GM18909 (cell line): ENCODE measurements around the gene CENPP.

Source experiments
- ATAC-seq: cut with Tn5 transposase; IDR thresholded peaks from one replicate; pipeline ENCODE4 v1.9.1; 2021; ENCODE audit warnings: mild to moderate bottlenecking; ENCODE audit not compliant: unreplicated experiment, poor library complexity

Gene CENPP

GRCh38 chr9:92527832-92528521 lies 202.2 kb downstream of the CENPP start:
- no peak for ATAC-seq

GRCh38 chr9:92528522-92528849 lies 202.7 kb downstream of the CENPP start:
- ATAC-seq, result no peak

DNA sequence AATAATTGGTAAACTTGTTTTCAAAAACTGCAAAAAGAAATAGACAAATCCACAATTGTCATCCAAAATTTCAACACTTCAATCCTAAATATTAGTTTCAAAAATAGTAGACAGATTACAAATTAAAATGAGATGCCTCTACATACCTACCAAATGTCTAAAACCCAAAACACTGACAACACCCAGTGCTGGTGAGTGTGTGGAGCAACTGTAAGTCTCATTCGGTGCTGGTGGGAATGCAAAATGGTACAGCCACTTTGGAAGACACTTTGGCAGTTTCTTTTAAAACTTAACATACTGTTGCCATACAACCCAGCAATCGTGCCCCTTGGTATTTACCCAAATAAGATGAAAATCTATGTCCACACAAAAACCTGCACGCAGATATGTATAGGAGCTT lies 203.4 kb downstream of the CENPP start:
- no peak for ATAC-seq

DNA sequence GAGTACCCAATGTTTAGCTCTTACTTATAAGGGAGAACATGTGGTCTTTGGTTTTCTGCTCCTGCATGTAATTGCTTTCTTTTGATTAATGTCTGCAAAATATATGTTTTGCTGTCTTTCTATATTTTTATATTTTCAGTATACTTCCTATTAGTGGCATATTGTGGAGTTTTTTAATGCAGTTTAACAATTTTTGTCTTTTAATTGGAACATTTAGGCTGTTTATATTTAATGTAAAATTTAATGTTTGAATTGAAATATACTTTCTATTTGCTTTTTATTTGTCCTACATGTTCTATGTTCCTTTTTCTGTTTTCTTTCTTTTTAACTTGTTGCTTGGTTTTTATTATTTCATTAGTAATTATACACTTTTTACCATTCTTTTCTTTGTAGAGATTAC lies 205.1 kb downstream of the CENPP start:
- no peak for ATAC-seq

GRCh38 chr9:92534204-92534603 lies 208.5 kb downstream of the CENPP start:
- no peak for ATAC-seq

DNA sequence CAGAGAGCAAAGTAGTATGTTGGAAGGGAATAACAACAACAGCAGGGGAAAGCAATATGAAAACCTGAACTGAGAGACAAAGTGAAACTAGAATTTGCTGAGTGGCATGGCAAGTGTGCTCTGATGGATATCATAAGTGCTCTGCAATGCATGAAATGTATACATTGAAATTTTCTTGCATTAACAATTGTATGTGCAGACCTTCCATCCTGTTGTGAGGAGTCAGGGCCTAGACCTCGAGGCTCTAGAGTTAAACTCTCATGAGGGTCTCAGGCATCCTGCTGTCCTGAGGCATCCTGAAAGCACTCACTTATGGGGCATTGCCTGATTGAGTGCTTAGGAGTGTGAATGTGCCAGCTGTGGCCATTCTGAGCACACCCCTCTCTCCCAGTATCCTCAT lies 208.9 kb downstream of the CENPP start:
- no peak for ATAC-seq

- ATAC-seq, result no peak
These were observed 210.4 kb downstream of the CENPP start, which contains the start of gene ECM2 for GRCh38 chr9:92535940-92536850. ECM2 (minus strand) TSS chr9:92535990; CDS start chr9:92522866, 13,124 bp downstream.

DNA sequence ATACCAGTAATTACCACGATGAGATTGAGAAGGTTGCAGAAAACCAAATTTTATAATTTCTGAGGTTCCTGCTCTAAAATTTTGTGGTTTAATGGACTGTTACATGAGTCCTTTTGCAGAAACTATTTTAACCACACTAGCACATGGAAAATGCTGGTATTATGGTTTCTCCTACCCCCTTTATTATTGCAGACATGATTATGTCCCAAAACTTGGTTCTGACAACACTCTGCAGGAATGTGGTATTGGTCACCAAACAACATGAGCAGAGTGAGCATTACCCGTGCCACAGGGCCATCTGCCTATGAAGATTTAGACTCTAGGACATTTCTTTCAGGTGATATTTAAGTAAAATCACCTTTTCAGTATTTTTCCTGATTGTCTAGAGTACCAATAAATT lies 212.8 kb downstream of the CENPP start:
- ATAC-seq, result no peak

DNA sequence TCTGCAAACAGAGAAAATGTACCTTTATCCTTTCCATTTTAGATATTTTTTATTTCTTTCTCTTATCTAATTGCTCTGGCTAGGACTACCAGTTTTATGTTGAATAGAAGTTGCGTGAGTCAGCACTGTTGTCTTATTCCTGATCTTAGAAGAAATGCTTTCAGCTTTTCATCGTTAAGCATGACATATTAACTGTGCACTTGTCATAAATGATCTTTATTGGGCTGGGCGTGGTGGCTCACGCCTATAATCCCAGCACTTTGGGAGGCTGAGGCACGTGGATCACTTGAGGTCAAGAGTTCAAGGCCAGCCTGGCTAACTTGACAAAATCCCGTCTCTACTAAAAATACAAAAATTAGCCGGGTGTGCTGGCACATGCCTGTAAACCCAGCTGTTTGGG lies 218.2 kb downstream of the CENPP start:
- ATAC-seq, result no peak

GRCh38 chr9:92545002-92545510 lies 219.3 kb downstream of the CENPP start:
- no peak for ATAC-seq

- ATAC-seq, result no peak
These were observed 221.6 kb downstream of the CENPP start for GRCh38 chr9:92547356-92547755.

- ATAC-seq, result no peak
These were observed 225.0 kb downstream of the CENPP start for GRCh38 chr9:92550765-92551164.

GRCh38 chr9:92558612-92559374 lies 233.0 kb downstream of the CENPP start:
- no peak for ATAC-seq

GRCh38 chr9:92561374-92562330 lies 235.9 kb downstream of the CENPP start:
- no peak for ATAC-seq

- no peak for ATAC-seq
These were observed 236.8 kb downstream of the CENPP start for GRCh38 chr9:92562461-92562967.

- no peak for ATAC-seq
These were observed 237.7 kb downstream of the CENPP start for GRCh38 chr9:92563116-92564100.

DNA sequence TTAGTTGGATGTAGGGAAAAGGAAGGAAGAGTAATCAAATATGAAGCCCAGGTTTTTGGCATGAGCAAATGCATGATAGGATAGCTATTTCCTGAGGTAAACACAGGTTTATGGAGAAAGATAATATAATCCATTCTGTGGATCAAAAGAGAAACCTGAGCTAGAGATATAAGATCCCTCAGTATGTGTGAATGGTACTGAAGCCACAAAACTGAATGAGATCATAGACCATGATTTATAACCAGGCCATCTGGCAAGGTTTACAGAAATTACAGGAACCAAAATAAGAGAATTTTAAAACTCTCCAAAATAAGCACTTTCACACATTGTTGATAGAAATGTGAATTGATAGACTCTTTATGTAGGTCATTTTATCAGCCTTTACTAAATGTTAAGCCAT lies 238.8 kb downstream of the CENPP start:
- no peak for ATAC-seq

DNA sequence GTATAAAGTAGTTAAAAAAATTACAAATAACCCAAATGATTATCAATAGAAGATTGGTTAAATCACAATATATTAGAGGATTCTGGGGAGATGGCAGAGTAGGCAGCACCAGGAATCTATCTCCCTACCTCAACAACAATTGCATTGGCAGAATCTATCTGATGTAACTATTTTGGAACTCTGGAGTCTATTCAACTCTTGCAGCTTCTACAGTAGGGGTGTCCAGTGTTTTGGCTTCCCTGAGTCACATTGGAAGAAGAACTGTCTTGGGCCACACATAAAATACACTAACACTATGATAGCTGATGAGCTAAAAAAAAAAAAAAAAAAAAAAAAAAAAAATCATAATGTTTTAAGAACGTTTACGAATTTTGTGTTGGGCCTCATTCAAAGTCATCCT lies 239.2 kb downstream of the CENPP start:
- no peak for ATAC-seq
